Measurements from ENCODE around the gene TRIM39. TPM values are rescaled to one million over a fixed set of nuclear protein-coding genes. Genes with fewer than 3 reads are reported as not detected.

The TRIM39 gene
- total and polyA plus RNA-seq, 9 of the 15 experiments (the other 6 are each of a cell fraction or from before 2014, with no cell fraction given), result 5.6 to 17.7 (median 12.8) TPM

DNA sequence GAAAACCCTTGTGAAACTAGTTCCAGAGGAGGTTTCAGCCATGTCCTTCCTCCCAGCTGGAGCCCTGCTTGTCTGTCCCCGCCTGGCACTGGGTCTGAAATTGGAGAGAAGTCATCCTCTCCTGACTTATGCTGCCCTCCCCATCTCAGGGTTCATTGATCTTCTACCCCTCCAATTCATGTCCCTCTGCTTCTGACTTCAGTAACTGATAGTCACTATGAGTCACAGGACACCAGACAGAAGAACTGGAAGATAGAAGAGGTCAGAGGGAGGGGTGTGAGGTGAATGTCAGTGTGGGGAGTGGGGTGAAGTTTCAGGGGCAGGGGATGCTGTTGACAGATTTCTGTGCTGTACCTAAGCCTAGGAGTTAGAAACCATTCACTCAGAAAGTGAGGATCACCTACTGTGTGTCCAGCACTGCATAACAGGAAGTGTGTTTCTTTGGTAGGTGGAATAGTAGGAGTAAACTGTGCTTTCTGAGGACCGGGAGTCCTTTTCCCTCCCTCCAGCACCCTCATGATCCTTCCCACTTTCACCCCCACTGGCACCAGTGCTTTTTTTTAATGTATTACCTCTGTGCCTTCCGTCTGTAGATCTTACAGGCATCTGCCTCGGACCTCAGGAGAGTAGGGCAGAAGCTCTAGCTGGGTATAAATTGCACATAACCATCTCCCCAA, 17.6 kb downstream of the TRIM39 start (continued):
- TF ChIP-seq, protein P1, sequence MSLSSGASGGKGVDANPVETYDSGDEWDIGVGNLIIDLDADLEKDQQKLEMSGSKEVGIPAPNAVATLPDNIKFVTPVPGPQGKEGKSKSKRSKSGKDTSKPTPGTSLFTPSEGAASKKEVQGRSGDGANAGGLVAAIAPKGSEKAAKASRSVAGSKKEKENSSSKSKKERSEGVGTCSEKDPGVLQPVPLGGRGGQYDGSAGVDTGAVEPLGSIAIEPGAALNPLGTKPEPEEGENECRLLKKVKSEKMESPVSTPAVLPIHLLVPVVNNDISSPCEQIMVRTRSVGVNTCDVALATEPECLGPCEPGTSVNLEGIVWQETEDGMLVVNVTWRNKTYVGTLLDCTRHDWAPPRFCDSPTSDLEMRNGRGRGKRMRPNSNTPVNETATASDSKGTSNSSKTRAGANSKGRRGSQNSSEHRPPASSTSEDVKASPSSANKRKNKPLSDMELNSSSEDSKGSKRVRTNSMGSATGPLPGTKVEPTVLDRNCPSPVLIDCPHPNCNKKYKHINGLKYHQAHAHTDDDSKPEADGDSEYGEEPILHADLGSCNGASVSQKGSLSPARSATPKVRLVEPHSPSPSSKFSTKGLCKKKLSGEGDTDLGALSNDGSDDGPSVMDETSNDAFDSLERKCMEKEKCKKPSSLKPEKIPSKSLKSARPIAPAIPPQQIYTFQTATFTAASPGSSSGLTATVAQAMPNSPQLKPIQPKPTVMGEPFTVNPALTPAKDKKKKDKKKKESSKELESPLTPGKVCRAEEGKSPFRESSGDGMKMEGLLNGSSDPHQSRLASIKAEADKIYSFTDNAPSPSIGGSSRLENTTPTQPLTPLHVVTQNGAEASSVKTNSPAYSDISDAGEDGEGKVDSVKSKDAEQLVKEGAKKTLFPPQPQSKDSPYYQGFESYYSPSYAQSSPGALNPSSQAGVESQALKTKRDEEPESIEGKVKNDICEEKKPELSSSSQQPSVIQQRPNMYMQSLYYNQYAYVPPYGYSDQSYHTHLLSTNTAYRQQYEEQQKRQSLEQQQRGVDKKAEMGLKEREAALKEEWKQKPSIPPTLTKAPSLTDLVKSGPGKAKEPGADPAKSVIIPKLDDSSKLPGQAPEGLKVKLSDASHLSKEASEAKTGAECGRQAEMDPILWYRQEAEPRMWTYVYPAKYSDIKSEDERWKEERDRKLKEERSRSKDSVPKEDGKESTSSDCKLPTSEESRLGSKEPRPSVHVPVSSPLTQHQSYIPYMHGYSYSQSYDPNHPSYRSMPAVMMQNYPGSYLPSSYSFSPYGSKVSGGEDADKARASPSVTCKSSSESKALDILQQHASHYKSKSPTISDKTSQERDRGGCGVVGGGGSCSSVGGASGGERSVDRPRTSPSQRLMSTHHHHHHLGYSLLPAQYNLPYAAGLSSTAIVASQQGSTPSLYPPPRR (CRISPR knock-in tag; IDR thresholded peaks at IDR 0.05; ENCODE audit: borderline replicate concordance), result 0 out of 2 replicates have a peak, but pooled peaks have one; percentile 45
- TF ChIP-seq DPF2 (IDR thresholded peaks at IDR 0.05) (peak; percentile 95), BRCA1 (IDR thresholded peaks at IDR 0.05) (no peak), BRCA1 (CRISPR knock-in tag; IDR thresholded peaks at IDR 0.05) (no peak), CGGBP1 (CRISPR knock-in tag; IDR thresholded peaks at IDR 0.05) (0 out of 2 replicates have a peak, but pooled peaks have one; percentile 11), TEAD4 (IDR thresholded peaks at IDR 0.05; ENCODE audit: low read length) (peak; percentile 53), TEAD4 (CRISPR knock-in tag; IDR thresholded peaks at IDR 0.05; ENCODE audit: borderline replicate concordance) (no peak), RNF219 (CRISPR knock-in tag; IDR thresholded peaks at IDR 0.05) (no peak), NCOR1 (IDR thresholded peaks at IDR 0.05) (peak; percentile 68), POLR2AphosphoS2 (IDR thresholded peaks at IDR 0.05; ENCODE audit: low read length) (no peak), ZKSCAN8 (CRISPR knock-in tag; IDR thresholded peaks at IDR 0.05) (no peak), TBL1XR1 (IDR thresholded peaks at IDR 0.05; ENCODE audit: low read length in 2 of 2) (peak in 1 of 2 experiments; percentile 49; a peak in 1 of 4 replicates), GATAD2A (IDR thresholded peaks at IDR 0.05) (0 out of 2 replicates have a peak, but pooled peaks have one; percentile 32), HNRNPLL (IDR thresholded peaks at IDR 0.05; ENCODE audit: low read depth, low read length, poor library complexity, severe bottlenecking) (no peak), CBFA2T2 (conservative IDR thresholded peaks at IDR 0.05) (peak; percentile 69), JUND (IDR thresholded peaks at IDR 0.05; ENCODE audit: borderline replicate concordance, low read depth, low read length) (peak; percentile 91), JUND (tag; IDR thresholded peaks at IDR 0.05; ENCODE audit: borderline replicate concordance, low read depth, low read length) (peak; percentile 87; the same call in 2 of the 3 replicates), CHD4 (IDR thresholded peaks at IDR 0.05; ENCODE audit: insufficient read depth, insufficient replicate concordance, low read depth, low read length, poor library complexity, severe bottlenecking) (no peak), ETV1 (tag; conservative IDR thresholded peaks at IDR 0.05; ENCODE audit: low read depth) (0 out of 2 replicates have a peak, but pooled peaks have one; percentile 5), ZNF124 (CRISPR knock-in tag; IDR thresholded peaks at IDR 0.05) (no peak), HDGF (IDR thresholded peaks at IDR 0.05) (0 out of 2 replicates have a peak, but pooled peaks have one; percentile 51)
